Chondrocyte (in vitro differentiated cells): ENCODE data around the gene KCNT1. TPM values are rescaled to one million over a fixed set of nuclear protein-coding genes. Genes with fewer than 3 reads are reported as not detected.

Source experiments
- DNase-seq: peaks from one replicate; pipeline ENCODE4 v3.0.0; 2021; ENCODE audit warnings: mixed read lengths, low spot score
- H3K27ac Mint-ChIP-seq: one replicate; pipeline ENCODE4 v1.8.0; 2021; ENCODE audit warnings: mild to moderate bottlenecking, moderate library complexity, mixed read lengths; ENCODE audit not compliant: unreplicated experiment
- H3K27me3 Mint-ChIP-seq: 2 replicates; pipeline ENCODE4 v1.8.0; 2021; ENCODE audit warnings: low read depth, mixed read lengths
- H3K36me3 Mint-ChIP-seq: 2 replicates; pipeline ENCODE4 v1.8.0; 2021; ENCODE audit warnings: low read depth, mixed read lengths
- H3K4me1 Mint-ChIP-seq: 2 replicates; pipeline ENCODE4 v1.8.0; 2021; ENCODE audit warnings: low read depth, mild to moderate bottlenecking, mixed read lengths
- H3K4me3 Mint-ChIP-seq: one replicate; pipeline ENCODE4 v1.8.0; 2021; ENCODE audit warnings: mild to moderate bottlenecking, moderate library complexity, mixed read lengths; ENCODE audit not compliant: unreplicated experiment
- H3K9me3 Mint-ChIP-seq: 2 replicates; pipeline ENCODE4 v1.8.0; 2021; ENCODE audit warnings: low read depth, mixed read lengths
- total RNA-seq: library from RNA; stranded (reverse); gene quantifications from 3 replicates; pipeline ENCODE4 v1.2.1, GENCODE V29; 2021
- TF ChIP-seq, protein P1 (sequence below): fragments of 200-600 bp; sonication (generic); IDR thresholded peaks from 2 replicates; pipeline ENCODE4 v1.5.0; 2021; ENCODE audit warnings: antibody characterized with exemption, mild to moderate bottlenecking, moderate library complexity

KCNT1 gene
- total RNA-seq, 1 donor from 2014 or later: not detected

DNA sequence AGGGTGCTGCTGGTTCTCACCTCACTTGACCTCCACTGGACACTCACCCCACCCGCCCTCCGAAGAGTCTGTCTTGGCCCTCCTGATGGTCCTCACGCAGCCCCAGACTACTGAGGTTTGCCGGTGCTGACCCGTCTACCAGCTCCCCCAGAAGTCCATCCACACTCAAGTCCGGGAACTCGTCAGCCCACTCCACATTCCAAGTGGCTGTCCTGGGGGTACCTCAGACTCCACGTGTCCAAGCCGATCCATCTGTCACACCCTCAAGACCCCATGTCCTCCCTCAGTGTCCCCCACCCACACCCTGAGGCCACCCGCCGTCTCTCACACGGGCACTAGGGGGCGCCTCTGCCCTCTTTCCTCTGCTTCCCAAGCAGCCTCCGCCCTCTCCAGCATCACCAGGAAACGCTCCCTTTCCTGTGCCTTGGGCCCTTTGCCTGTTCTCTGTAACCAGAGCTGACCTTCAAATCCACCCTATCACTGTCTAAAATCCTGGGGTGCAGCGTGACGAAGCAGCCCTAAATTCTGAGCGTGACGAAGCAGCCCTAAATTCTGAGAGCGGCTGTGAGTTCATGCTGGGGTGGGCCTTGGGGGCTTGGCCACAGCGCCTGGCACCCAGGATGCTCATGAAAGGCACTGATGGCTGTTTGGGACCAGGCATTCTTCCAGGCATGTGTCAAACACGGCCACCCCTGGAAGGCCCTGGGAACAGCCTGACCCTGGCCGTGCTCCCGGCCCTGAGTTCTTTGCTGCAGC, 95.7 kb downstream of the KCNT1 start:
- no peak for DNase-seq
- Mint-ChIP-seq H3K36me3 (no peaks in the 10 kb centered on the region), H3K27me3 (peaks cover 3% of the 10 kb centered on the region), H3K27ac (no peak overlapping the region), H3K4me1 (no peaks in the 10 kb centered on the region), H3K9me3 (peaks cover 5% of the 10 kb centered on the region), H3K4me3 (no peak overlapping the region)
- TF ChIP-seq, protein P1, sequence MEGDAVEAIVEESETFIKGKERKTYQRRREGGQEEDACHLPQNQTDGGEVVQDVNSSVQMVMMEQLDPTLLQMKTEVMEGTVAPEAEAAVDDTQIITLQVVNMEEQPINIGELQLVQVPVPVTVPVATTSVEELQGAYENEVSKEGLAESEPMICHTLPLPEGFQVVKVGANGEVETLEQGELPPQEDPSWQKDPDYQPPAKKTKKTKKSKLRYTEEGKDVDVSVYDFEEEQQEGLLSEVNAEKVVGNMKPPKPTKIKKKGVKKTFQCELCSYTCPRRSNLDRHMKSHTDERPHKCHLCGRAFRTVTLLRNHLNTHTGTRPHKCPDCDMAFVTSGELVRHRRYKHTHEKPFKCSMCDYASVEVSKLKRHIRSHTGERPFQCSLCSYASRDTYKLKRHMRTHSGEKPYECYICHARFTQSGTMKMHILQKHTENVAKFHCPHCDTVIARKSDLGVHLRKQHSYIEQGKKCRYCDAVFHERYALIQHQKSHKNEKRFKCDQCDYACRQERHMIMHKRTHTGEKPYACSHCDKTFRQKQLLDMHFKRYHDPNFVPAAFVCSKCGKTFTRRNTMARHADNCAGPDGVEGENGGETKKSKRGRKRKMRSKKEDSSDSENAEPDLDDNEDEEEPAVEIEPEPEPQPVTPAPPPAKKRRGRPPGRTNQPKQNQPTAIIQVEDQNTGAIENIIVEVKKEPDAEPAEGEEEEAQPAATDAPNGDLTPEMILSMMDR: peak; percentile 80

DNA sequence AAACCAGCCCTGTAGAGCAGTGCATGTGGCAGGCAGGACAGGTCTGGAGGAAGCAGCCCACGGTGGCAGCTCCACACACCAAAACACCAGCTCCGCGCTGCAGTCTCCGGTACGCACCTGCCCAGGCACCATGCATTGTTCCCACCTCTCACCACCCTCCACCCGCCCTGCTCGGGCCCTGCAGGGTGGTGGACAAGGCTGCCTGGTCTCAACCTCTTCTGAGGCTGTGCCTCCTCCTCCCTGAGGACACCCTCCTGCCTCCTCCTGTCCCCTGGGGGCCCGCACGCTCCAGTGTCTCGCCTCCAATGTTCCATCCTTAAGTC, 96.2 kb downstream of the KCNT1 start:
- Mint-ChIP-seq H3K36me3 (no peaks in the 10 kb centered on the region), H3K27ac (no peak overlapping the region), H3K9me3 (peaks cover 5% of the 10 kb centered on the region), H3K4me1 (peaks cover under 1% of the 10 kb centered on the region), H3K4me3 (no peak overlapping the region), H3K27me3 (peaks cover 3% of the 10 kb centered on the region)
- TF ChIP-seq, protein P1: no peak
- DNase-seq: no peak

DNA sequence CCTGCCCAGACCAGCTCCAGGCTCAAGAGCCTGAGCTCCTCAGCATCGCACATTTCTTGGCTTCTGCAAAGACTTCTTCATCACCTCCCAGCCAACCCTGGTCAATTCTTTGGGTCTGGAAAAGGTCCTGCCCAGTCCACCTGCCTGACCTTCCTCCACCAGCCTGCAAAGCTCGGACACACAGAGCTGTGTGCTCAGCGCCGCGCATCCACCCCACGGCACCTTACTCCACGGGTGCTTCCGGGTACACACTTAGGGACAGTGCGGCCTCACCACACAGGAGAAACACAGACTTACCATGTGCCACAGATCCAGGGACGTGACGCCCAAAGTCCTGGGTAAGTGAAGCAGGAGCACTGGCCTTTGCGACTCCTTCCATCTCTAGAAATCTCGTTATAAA, 97.3 kb downstream of the KCNT1 start:
- Mint-ChIP-seq H3K36me3 (no peaks in the 10 kb centered on the region), H3K27me3 (peaks cover 3% of the 10 kb centered on the region), H3K9me3 (peaks cover 5% of the 10 kb centered on the region), H3K4me1 (peaks cover 2% of the 10 kb centered on the region), H3K27ac (no peak overlapping the region), H3K4me3 (no peak overlapping the region)
- no peak for DNase-seq
- TF ChIP-seq, protein P1: no peak

DNA sequence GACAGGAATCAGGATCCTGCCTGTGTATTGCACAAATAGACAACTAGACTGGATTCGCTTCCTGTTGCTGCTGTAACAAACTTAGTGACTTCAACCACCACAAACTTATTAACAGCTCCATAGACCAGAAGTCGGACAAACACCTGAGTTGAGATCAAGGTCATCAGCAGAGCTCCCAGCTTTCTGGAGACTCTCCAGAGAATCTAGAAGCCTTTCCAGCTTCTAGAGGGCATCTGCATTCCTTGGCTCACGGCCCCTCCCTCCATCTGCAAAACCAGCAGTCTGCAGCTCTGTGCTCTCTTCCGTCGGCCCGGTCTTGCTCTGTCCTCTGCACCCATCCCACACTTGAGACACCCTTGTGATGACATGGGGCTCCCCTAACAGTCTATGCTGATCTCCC, 99.1 kb downstream of the KCNT1 start:
- H3K27ac Mint-ChIP-seq: no peak overlapping the region
- TF ChIP-seq, protein P1: no peak
- no peaks in the 10 kb centered on the region for H3K36me3 Mint-ChIP-seq
- H3K9me3 Mint-ChIP-seq: peaks cover 5% of the 10 kb centered on the region
- peaks cover 20% of the 10 kb centered on the region for H3K4me1 Mint-ChIP-seq
- no peak overlapping the region for H3K4me3 Mint-ChIP-seq
- DNase-seq: no peak
- H3K27me3 Mint-ChIP-seq: peaks cover 3% of the 10 kb centered on the region

DNA sequence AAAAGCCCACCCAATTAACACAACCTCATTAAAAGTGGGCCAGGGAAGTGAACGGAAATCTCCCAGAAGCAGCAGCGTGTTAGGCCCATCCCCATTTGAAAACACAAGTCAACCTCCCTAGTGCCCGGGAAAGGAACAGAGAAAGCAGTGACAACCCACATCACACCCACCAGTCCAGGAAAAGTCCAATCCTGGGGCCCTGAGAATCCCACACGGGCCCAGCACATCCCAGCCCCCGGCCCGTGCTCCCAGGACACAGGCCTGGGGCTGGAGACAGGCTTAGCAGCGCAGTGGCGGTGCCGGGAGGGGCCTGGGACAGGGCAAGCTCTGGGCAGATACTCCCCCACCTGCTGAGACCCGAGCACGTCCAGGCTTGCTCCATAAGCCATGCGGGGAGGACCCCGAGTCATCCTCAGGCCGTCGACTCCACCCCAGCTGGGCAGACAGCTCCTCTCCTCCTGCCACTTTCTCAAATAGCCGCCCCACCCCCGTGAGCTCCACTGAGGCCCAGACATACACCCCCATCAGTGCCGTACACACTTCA, 101.0 kb downstream of the KCNT1 start:
- Mint-ChIP-seq H3K4me1 (peaks cover 20% of the 10 kb centered on the region), H3K36me3 (peaks cover 4% of the 10 kb centered on the region), H3K4me3 (no peak overlapping the region), H3K27me3 (no peaks in the 10 kb centered on the region), H3K9me3 (peaks cover 5% of the 10 kb centered on the region), H3K27ac (no peak overlapping the region)
- TF ChIP-seq, protein P1: no peak
- DNase-seq: peak; percentile 89
